Ureter (tissue), 1 donor: ENCODE measurements around the gene PTPRU. TPM values are rescaled to one million over a fixed set of nuclear protein-coding genes. Genes with fewer than 3 reads are reported as not detected.
"Not testable (repeated sequence)": the region's sequence is repeated elsewhere in the genome, so short reads cannot be mapped to it uniquely, and the experiment has no call there.

Source experiments
- DNase-seq: peaks from one replicate; pipeline ENCODE4 v3.0.0-alpha.2; 2020; ENCODE audit warnings: low spot score
- total RNA-seq: library from RNA; stranded (reverse); gene quantifications from one replicate; pipeline ENCODE4 v1.2.4, GENCODE V29; 2023
- donor health status: DM: yes; HTN: yes; CAD: no.

The PTPRU gene
- total RNA-seq, 1 donor from 2014 or later, result 100 TPM

DNA sequence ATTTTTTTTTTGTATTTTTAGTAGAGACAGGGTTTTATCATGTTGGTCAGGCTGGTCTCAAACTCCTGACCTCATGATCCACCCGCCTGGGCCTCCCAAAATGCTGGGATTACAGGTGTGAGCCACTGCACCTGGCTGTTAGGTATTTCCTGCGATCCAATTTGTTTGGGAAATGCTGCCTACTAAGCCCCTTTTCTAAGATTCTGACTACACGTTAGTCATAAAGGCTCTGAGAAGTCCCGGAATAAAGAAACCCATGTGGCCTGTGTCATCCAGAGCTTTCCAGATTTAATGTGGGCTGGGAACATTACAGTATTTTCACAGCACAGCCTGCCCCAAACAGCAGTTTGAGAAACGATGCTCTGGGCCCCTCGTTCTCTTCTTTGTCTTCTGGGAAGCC lies 14.1 kb upstream of the PTPRU start:
- DNase-seq, result not testable (repeated sequence)

DNA sequence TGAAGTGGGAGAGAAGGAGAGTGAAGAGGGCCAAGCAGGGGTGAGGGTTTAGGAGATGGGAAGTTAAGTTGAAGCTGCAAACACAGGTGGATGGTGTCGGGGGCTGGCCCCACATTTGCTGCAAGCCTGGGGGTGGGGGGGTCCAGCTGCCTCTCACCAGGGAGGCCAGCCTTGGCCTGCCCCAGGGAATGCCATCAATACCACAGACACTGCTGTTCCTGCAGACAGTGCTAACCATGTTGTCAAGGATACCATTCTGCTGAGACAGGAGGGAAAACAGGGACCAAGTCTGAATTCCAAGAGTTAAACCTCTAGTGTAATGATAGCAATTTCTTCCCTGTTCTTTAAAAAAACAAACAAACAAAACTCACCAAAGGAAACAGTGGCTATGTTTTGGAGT lies 13.6 kb upstream of the PTPRU start:
- DNase-seq, result no peak

DNA sequence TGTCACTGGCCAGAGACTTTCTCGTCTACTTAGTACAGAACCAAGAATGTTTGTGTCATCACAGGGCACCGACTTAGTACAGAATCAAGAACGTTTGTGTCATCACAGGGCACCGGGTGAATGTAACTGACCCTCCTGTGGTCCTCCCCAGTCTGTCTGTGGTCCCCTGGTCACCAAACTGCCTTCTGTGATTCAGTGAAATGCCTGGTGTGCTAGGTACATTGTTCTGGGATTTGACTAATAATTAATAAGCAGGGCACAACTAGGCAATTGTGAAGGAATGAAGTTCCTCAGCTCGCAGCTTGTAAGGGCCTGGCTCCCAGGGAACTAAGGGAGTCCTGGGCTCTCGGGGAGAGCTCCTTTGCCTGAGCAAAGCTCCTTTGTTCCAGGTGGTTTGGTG lies 12.8 kb upstream of the PTPRU start:
- DNase-seq, result no peak

DNA sequence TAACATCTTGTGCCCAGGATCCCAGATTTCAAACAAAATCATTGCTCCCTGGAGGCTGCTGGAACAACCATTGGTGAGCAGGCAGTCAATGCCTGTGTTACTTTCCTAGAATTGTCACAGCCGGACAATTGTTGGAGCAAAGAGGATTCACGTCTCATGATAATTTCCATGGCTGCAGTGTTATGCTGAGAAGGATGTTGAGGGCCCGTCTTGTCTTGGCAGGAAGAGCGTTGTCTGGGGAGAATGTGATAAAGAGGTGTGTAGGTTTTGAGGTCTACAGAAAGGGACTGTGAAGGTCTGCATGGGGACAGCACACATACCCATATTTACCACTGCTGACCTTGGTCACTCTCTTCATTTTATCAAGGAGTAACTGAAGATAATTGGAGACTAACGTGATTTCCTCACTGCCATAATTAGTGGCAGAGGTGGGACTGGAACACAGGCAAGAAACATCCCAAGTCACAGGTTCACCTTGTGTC lies 11.9 kb upstream of the PTPRU start:
- DNase-seq, result no peak

DNA sequence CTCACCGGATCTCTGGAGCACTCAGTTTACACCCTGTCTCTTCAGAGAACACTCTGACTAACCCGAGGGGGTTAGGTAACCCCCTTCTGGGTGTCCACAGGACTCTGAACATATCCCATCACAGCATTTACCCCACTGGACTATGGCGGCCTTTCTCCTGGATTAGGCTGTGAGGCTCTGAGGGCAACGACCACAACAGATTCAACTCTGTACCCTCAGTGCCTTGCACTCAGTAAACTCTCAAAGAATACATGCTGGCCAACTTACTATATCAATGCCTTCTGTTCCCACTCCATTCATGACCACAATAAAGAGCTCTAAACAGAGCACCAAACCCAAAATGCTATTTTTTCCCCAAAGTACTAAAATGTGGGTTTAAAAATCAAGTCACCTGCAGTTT lies 11.0 kb upstream of the PTPRU start:
- no peak for DNase-seq

DNA sequence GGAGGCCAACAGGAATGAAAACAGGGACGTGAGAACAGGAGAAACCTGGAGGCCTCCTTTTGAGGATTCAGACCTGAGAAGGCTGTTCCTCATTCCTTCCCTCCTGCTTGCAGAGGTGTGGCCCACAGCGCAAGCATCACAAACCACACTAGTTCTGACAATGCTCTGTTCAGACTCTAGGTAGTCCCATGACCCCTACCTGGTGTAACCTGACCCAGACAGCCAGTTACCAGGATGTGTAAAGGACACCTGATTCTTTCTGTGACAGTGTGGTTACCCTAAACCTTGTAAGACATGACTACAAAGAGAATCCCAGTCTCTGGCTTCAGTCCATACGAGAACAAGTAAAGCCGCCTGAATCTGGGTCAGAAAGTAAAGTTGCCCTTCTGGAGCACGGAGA lies 8.8 kb upstream of the PTPRU start:
- no peak for DNase-seq

DNA sequence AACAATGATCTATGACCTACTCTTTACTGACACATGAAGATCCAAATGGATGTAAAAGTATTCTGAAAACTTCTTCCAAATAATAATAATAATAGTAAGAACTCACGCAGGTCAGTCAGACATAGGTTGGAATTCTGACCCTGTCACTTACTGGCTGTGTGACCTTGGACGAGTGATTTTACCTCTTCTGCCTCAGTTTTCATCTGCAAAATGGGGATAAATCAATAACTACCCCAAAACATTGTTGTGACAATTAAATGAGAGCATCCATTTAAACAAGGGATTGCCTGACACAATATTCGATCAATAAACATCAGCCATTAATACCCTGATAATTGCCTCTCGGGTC lies 6.1 kb upstream of the PTPRU start:
- DNase-seq, result no peak

DNA sequence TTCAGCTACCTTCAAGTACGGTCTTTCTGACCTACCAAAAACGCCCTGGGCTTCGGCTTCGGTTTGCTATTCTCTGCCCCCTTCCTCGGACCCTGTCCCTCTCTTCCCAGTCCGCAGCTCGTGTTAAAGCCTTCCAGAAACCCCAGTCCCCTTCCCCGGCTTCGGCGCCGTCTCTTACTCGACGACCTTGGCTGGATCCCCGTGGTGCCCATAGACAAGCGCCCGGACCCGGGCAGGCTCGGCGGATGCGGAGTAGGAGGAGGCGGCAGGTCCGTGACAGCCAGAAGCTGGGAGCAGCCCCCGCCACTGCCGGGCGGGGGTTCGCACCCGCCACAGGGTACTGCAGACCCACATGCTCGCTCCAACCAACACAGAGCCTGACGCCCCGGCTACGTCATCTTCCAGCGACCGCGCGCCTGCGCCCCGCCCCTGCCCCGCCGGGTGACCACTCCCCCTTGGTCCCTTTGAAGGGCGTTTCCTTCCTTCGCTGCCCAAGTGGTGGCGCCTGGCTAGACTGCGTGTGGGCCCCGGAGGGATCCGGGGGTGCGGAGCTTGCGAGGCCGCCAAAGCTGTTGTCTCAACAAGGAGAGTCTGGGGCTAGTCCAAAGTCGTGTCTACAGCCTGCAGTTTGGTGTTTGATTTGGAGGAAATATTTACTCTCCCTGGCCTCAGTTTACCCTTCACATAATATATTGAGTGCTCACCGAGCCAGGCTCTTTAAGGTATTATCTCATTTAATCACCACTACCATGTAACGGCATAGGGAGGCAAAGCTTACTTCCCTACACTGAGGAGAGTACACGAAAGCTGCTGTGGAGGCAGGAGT lies 5.6 kb upstream of the PTPRU start, which contains the start of gene MECR:
Gene MECR, minus strand, starts transcription at position 382 of the 826 bp plus-strand sequence. Its CDS starts 28 bp downstream, at position 354.
- peak; percentile 96 for DNase-seq

DNA sequence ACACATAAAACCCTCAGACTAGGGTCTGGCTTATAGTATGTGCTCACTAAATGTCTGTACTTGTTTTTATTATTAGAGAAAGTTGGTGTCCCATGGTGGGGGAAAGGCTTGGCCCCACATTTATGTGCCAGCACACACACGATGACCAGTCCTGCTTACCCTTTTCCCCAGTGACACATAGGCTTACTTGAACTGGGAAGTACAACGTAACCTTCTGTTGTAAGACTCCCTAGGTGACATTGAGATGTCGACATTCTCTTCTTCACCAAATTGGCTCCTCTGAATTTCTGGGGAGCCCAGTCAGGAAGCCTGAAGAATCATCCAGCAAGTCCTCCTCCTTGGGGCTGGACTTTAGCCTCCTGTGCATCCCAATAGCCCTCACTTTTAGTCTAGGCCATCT lies 3.9 kb upstream of the PTPRU start:
- DNase-seq, result no peak

DNA sequence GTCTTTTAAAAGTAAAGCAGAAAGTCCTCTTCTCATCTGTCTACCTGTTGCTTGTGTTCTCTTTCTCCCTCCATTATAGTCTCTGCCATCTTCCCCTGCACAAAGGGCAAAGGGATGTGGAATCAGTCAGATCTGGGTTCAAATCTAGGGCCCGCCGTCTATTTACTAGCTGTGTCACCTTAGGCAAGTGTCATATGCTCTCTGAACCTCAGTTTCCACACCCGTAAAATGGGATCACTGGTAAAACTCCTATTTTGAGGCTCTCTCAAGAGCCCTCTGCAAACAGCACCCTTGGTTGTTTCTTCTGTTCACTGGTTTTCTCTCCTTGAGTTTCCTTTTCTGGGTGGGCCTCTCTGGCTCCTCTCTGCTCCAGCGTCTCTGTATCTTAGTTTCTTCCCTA lies 2.6 kb upstream of the PTPRU start:
- no peak for DNase-seq

DNA sequence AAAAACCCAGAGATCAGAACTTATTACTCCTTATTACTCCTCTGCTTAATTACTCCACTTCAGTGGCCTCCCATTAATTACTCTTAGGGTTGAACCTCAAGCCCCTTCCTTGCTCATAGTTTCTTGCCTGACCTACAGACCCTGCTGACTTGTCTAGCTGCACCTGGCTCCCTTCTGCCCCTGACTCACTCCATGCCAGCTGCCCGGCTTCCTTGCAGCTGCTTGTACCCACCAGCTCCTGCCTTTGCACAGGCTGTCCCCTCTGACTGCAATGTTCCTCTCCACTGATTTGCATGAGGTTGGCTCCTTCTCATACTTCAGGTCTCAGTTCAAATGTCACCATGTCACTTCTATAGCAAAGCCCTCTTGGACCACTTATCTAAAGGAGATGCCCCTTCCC lies 1.9 kb upstream of the PTPRU start:
- DNase-seq, result no peak

DNA sequence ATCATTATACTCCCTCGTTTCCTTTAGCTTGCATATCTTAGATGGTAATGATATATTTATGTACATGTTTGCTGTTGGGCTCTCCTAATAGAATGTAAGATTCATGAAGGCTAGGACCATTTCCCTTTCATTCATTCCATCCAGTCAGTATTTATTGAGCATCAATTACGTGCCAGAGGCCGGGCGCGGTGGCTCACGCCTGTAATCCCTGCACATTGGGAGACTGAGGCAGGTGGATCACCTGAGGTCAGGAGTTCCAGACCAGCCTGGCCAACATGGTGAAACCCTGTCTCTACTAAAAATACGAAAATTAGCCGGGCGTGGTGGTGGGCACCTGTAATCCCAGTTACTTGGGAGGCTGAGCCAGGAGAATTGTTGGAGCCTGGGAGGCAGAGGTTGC lies 1.4 kb upstream of the PTPRU start:
- not testable (repeated sequence) for DNase-seq

DNA sequence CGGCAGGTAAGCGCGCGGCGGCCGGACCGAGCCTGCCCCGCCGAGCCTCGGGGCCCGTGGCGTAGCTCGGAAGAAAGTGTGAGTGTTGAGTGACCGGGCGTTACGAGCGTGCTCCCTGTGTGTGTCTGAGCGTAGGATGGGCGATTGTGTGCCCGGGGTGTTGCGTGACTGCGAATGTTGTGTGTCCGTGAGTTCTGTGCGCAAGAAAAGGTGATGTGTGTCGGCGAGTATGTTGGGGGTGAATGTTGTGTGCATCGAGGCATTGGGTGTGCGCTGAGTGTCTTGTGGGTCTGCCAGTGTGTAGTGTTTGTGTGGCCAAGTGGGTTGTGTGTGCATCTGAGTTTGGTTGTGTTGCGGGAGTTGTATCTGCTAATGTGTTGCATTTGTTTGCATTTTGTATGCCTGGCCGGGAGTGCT lies 398 bp downstream of the PTPRU start:
- DNase-seq, result no peak

DNA sequence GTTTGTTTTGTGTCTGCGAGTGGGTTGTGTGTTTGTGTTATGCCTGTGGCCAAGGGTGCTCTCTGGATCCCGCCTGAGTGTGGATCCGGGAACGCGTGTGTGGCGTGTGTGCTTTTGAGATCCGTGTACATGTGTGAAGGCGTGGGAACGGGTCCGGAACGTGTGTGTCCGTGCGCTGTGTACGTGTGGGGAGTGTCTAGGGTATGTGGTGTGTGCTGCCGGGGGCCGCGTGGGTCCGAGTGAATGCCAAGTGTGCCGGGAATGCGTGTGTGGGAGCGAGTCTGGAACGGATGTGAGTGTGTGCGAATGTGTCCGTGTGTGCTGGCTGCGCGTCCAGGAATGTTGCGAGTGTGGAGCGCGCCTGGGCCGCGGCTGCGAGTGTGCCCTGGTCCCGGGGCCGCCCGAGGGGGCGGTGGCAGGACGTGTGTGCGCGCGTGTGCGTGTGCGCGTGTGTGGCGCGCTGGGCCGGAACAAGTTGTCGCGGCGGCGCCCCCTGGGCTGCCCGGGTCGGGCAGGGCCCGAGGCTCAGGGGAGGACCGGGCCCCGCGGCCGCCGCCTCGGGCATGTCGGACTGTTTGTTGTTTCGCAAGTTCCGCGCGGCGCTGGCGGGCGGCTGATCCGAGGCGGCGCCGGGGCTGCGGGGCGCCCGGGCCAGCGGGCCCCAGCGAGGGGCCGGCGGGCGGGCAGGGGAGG lies 953 bp downstream of the PTPRU start:
- peak; percentile 65 for DNase-seq

DNA sequence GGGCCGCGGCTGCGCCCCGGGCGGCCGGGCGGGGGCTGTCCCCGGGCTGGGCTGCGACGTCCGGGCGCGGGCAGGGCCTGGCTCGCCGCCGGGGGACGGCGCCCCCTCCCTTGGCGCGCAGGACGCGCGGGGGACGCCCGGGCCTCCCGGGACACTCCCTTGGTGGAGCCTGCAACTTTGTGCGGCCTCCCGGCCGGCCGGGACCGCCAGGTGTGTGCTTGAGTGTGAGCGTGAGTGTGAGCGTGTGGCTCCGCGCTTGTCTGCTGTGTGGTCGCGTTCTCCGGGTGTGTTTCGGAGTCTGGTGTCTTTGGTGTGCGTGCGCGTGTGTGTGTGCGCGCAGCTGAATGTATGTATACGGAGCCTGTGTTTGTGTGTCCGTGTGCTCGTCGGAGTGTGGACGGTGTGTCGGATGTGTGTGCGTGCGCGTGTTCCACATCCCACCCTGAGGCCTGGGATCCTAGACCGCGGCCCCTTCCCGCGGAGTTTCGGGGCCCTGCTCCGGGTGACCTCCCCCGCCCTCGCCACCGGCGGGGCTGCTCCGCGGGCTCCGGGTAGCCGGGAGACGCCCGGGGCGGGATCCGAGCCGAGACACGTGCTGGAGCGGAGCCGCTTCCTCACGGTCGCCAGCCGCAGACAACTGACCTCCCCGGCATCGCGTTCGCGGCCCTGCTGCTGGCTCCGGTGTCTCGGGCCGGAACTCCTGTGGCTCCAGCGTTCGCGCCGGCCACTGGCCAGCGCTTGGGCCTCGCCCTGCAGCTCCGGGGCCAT lies 1.7 kb downstream of the PTPRU start:
- peak; percentile 68 for DNase-seq

DNA sequence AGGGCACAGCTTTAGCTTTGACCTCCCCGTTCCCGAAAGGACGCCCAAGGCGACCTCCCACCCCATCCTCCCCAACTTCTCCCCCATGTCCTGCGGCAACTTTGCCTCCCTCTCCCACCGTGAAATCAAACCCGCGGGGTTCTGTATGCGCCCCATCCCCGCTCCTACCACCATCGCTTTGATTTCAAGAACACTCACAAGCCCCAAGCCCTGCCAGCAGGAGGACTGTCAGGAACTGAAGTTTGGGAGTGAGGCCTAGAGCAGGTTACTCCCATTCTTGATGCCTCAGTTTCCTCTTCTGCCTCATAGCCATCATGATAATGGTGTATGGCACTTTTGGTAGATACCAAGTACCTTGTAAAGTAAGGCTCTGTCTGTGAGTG lies 2.3 kb downstream of the PTPRU start:
- DNase-seq, result no peak

DNA sequence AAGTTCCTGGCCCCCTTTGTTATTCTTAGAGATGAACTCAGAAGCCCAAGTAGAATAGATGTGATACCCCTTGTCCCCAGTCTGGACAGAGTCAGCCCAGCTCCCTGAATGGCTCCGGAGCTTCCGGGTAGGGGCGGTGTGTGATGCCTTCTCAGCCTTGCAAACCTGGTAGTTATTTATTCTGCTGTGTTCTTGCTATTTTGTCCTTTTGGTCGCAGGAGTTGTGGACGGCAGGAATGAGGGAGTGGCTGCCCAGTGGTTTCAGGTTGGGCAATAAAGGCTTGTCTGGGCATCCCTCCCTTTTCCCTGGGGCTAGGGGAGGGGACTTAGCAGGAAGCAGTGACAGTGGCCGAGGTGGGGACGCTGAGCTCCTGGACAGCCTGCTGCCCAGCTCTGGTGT lies 2.8 kb downstream of the PTPRU start:
- DNase-seq, result peak; percentile 90

DNA sequence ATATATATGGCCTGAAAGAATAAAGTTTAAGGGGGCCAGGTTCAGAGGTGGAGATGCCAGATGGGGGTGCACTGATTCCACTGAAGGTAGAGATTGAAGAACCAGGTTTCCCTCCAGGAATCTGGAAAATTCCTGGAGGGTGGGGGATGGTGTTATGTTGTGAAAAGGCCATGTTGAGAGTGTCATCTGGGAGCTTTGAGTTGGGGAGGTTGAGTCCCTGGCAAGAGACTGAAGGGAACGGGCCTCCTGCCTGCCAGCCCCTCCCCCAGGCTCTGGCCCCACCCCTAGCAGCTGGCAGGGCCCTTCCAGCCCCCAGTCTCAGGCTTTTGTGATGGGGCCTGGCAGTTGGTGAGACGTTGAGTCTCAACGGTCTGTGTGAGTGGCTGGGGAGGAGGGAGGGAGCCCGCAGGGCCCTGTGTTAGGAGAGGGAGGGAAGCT lies 4.1 kb downstream of the PTPRU start:
- no peak for DNase-seq

DNA sequence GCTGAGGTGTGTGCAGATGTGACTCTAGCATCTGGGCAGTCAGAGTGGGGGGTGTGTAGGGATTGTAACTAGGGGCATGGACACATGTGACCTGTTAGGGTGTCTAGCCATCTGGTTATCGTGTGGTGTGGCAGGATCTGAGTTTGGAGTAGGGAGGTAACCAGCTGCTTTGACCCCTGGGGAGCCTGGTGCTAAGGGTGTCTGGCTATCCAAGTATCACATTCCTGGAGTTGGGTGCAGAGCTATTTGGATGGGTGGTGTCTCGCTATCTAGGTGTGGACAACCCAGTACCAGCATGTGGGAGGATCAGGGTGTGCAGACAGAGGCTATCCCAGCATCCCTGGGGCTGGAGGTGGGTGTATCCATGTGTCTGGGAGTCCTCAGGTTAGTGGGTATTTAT lies 4.7 kb downstream of the PTPRU start:
- DNase-seq, result no peak

DNA sequence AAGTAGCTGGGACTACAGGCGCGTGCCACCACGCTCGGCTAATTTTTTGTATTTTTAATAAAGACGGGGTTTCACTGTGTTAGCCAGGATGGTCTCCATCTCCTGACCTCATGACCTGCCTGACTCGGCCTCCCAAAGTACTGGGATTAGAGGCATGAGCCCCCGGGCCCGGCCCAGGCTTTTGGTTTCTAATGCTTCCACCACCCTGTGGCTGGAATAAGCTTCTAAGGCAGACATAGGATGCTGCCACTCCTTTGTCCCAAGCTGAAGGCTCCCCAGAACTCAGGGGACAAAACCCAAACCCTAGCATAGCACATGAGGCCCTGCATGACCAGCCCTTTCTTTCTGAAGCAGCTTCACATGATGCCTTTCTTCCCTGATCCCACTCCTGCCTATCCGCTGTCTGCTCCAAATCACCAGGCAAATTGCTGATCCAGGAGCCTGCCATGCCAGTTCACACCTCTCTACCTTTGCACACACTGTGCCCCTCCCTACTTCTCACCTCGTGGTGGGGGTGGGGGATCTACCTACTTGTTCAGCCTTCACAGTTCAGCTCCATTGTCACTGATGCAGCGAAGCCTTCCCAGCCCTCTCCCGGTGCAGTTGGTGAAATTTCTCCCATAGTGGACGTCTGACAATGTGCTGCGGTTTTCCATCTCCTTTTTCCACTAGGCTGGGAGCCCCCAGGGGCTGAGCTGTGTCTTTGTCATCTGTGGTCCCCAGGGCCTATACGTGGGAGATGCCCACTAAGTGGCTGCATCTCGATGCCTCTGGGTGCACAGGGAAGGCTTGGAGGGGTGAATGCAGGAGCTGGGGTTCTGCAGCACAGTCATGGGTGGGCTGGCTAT lies 6.9 kb downstream of the PTPRU start:
- DNase-seq, result no peak

DNA sequence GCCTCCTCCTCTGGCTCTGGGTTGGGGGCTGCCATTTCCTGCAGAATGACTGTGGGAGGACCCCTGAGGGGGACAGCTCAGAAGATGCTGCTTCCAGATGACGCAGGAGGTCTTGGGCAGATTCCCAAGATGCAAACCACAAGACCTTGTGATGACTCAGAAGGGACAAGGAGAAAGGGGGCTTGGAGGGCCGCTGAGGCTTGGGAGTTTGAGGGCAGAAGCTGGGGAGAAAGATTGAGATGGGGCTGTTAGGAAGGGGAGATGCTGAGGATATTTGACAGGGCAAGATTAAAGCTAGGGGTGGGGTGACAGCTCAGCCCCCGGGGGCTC lies 7.5 kb downstream of the PTPRU start:
- DNase-seq, result no peak

DNA sequence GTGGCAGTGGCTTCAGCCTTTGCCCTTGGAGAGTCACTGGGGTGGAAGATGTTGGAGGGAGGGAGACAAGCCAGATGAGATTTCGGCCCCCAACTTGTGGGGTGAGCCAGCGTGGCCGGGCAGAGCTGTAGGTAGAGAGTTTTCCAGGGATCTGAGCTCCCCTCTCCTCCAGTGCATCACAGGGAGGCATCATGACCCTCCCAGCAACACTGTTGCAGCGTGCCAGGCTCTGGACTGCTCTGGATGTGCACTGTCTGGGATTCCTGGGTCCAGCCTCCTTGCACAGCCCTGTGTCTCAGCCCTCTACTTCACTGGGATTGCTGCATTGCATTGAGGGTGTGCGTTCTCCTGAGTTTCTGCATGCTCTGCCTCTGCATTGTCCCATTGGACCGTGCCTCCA lies 8.9 kb downstream of the PTPRU start:
- no peak for DNase-seq
